Measurements from ENCODE around the gene ALX4.

Gene ALX4

GRCh38 chr11:44267750-44268613 lies 42.0 kb downstream of the ALX4 start:
- DNase-seq = no peak

GRCh38 chr11:44267006-44267749 lies 42.8 kb downstream of the ALX4 start:
- no peak for DNase-seq

- DNase-seq = no peak
Observed at GRCh38 chr11:44266056-44266780, 43.7 kb downstream of the ALX4 start.

GRCh38 chr11:44264761-44265160 lies 45.2 kb downstream of the ALX4 start:
- no peak for DNase-seq

- DNase-seq = no peak
Observed at GRCh38 chr11:44264438-44264749, 45.5 kb downstream of the ALX4 start.

- no peak for DNase-seq
Observed at GRCh38 chr11:44263738-44264437, 46.1 kb downstream of the ALX4 start.

- no peak for DNase-seq
Observed at GRCh38 chr11:44261800-44262591, 47.9 kb downstream of the ALX4 start.

- DNase-seq = no peak
Observed at GRCh38 chr11:44260081-44260480, 49.9 kb downstream of the ALX4 start.

- DNase-seq = no peak
Observed at GRCh38 chr11:44258839-44259420, 51.0 kb downstream of the ALX4 start.

- no peak for DNase-seq
Observed at GRCh38 chr11:44258190-44258489, 51.8 kb downstream of the ALX4 start.

- no peak for DNase-seq
Observed at GRCh38 chr11:44257338-44258189, 52.4 kb downstream of the ALX4 start.

GRCh38 chr11:44256673-44257291 lies 53.2 kb downstream of the ALX4 start:
- no peak for DNase-seq

- no peak for DNase-seq
Observed at GRCh38 chr11:44255406-44256071, 54.4 kb downstream of the ALX4 start.

- no peak for DNase-seq
Observed at GRCh38 chr11:44252999-44253602, 56.8 kb downstream of the ALX4 start.

- DNase-seq = no peak
Observed at GRCh38 chr11:44250421-44250820, 59.5 kb downstream of the ALX4 start.

GRCh38 chr11:44248109-44248508 lies 61.8 kb downstream of the ALX4 start:
- DNase-seq = no peak

GRCh38 chr11:44247508-44247907 lies 62.4 kb downstream of the ALX4 start:
- no peak for DNase-seq

GRCh38 chr11:44246726-44247125 lies 63.2 kb downstream of the ALX4 start:
- no peak for DNase-seq
